CD4-positive, alpha-beta memory T cell (primary cell): ENCODE results near the gene TAF1C. TPM values are rescaled to one million over a fixed set of nuclear protein-coding genes. Genes with fewer than 3 reads are reported as not detected.

Experiments used
- CTCF ChIA-PET: fragments of 350-600 bp; sonication (Branson Sonifier 250); formaldehyde crosslinking; loops from one replicate; lab custom pipeline; 2021; ENCODE audit warnings: inconsistent platforms; ENCODE audit not compliant: partially characterized antibody; lab: Charles Lee
- POLR2A ChIA-PET: fragments of 350-600 bp; sonication (Branson Sonifier 250); formaldehyde crosslinking; loops from one replicate; lab custom pipeline; 2021; ENCODE audit not compliant: partially characterized antibody; lab: Charles Lee
- DNase-seq, 5 donors: peaks; one replicate each; pipeline versions ENCODE4 v3.0.0 to v3.0.0-alpha.2; 2020 to 2022; ENCODE audit warnings: mixed read lengths in 1 of 5
- H3K27ac ChIP-seq: one replicate; pipeline ENCODE4 v1.7.0; 2013; ENCODE audit warnings: low read depth, low read length
- H3K27me3 ChIP-seq: 2 replicates; pipeline ENCODE4 v1.7.0; 2013; ENCODE audit warnings: mild to moderate bottlenecking, low read length, moderate library complexity; ENCODE audit not compliant: insufficient read depth
- H3K36me3 ChIP-seq: 2 replicates; pipeline ENCODE4 v1.7.0; 2013; ENCODE audit warnings: mild to moderate bottlenecking, low read length, moderate library complexity; ENCODE audit not compliant: insufficient read depth
- H3K4me1 ChIP-seq: 2 replicates; pipeline ENCODE4 v1.7.0; 2013; ENCODE audit warnings: mild to moderate bottlenecking, low read length, moderate library complexity; ENCODE audit not compliant: insufficient read depth
- H3K4me3 ChIP-seq, 2 donors: one replicate each; pipeline ENCODE4 v1.7.0; 2013; ENCODE audit warnings: low read length in 2 of 2, mild to moderate bottlenecking in 1 of 2
- H3K9me3 ChIP-seq, 2 donors: one replicate each; pipeline ENCODE4 v1.7.0; 2013; ENCODE audit warnings: low read length in 2 of 2, control low read depth in 1 of 2; ENCODE audit not compliant: control insufficient read depth in 1 of 2
- H3K27ac Mint-ChIP-seq, 7 donors: one replicate each; pipeline ENCODE4 v1.8.0; 2020 to 2021; ENCODE audit warnings: mixed read lengths in 7 of 7, mild to moderate bottlenecking in 6 of 7, inconsistent platforms in 3 of 7, moderate library complexity in 3 of 7
- H3K27me3 Mint-ChIP-seq, 2 donors: one replicate each; pipeline ENCODE4 v1.8.0; 2020 to 2021; ENCODE audit warnings: mixed read lengths in 2 of 2
- H3K36me3 Mint-ChIP-seq, 2 donors: one replicate each; pipeline ENCODE4 v1.8.0; 2020 to 2021; ENCODE audit warnings: mixed read lengths in 2 of 2, inconsistent platforms in 1 of 2, mild to moderate bottlenecking in 1 of 2
- H3K4me1 Mint-ChIP-seq, 4 donors: one replicate each; pipeline ENCODE4 v1.8.0; 2020 to 2021; ENCODE audit warnings: mixed read lengths in 4 of 4, mild to moderate bottlenecking in 1 of 4
- H3K4me3 Mint-ChIP-seq, 8 donors: one replicate each; pipeline ENCODE4 v1.8.0; 2020 to 2021; ENCODE audit warnings: mixed read lengths in 8 of 8, mild to moderate bottlenecking in 7 of 8, moderate library complexity in 6 of 8, inconsistent platforms in 3 of 8
- H3K9me3 Mint-ChIP-seq, 8 donors: one replicate each; pipeline ENCODE4 v1.8.0; 2020 to 2021; ENCODE audit warnings: mixed read lengths in 8 of 8, mild to moderate bottlenecking in 5 of 8, inconsistent platforms in 3 of 8, moderate library complexity in 1 of 8
- intact Hi-C: fragments of 100-400 bp; cut with micrococcal nuclease; formaldehyde crosslinking; loops from one replicate; pipeline ENCODE4 v1.15.1; 2023
- polyA plus RNA-seq, 2 donors: library from polyadenylated mRNA; unstranded; fragments of 300-500 nt; fragmentation: Illumina TruSeq; gene quantifications; one replicate each; pipeline ENCODE4 v1.2.3, GENCODE V29; 2021
- total RNA-seq, 2 experiments: library from RNA; stranded (reverse); gene quantifications; one replicate each; pipeline ENCODE4 v1.2.3, GENCODE V29; 2021

The TAF1C gene
- total and polyA plus RNA-seq, 4 experiments from 2014 or later = 4.1 to 102 (median 51.2) TPM

DNA sequence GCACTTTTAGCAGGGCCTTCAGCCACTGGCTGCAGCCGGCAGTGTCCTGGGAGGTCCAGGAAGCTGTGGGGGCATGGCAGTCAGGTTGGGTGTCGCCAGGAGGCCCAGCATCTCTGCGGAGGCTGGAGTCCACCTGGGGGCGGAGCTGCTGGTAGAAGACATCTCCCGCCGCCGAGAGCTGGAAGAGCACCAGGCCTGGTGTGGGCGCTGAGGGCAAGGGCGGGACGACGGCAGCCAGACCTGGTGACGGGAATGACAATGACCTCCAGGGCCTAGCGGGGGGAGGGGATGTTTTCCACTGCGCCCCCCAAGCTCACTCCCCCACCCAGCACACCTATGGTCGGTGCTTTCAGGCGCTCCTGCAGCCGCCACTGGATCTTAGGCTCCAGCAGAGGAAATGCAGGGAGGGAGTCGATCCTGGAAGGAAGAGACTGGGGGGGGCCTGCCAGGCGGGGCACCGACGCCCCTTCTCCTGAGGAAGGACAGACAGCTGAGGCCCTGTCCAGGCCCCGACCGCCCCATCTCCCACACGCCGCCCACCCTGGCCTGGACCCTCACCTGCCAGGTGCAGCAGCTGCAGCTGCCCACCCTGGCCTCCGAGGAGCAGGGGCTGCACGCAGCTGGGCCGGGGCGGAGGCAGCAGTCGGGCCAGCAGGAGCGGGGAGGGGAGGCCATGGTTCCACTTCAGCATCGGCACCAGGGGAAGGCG lies 7.1 kb downstream of the TAF1C start:
- H3K4me1 ChIP-seq = peaks cover 3% of the 10 kb centered on the region
- no peak overlapping the region for H3K27ac ChIP-seq
- Mint-ChIP-seq H3K9me3 (no peaks in the 10 kb centered on the region), H3K36me3 (peaks cover 16 to 40% of the 10 kb centered on the region in 2 donors), H3K27ac (no peak overlapping the region), H3K27me3 (no peaks in the 10 kb centered on the region), H3K4me1 (peaks cover 8 to 16% (median 11%) of the 10 kb centered on the region in 4 donors), H3K4me3 (no peak overlapping the region)
- POLR2A ChIA-PET = no interaction called here
- no peaks in the 10 kb centered on the region for H3K27me3 ChIP-seq
- H3K36me3 ChIP-seq = peaks cover 46% of the 10 kb centered on the region
- DNase-seq = no peak
- H3K4me3 ChIP-seq = no peak overlapping the region
- CTCF ChIA-PET = interaction anchor here (1.1 kb wide), 1 partner anchor 252 kb away, joined by 3 read pairs; no protein-coding TSS in a partner anchor
- H3K9me3 ChIP-seq = no peaks in the 10 kb centered on the region
- intact Hi-C loops = no loop called here

- intact Hi-C loops = no loop called here
- H3K27me3 Mint-ChIP-seq = no peaks in the 10 kb centered on the region
- Histone ChIP-seq H3K27ac (no peak overlapping the region), H3K4me3 (no peak overlapping the region), H3K36me3 (peaks cover 41% of the 10 kb centered on the region), H3K9me3 (no peaks in the 10 kb centered on the region), H3K4me1 (no peaks in the 10 kb centered on the region), H3K27me3 (no peaks in the 10 kb centered on the region)
- no peaks in the 10 kb centered on the region for H3K9me3 Mint-ChIP-seq
- peaks cover 5 to 9% (median 6%) of the 10 kb centered on the region in 4 donors for H3K4me1 Mint-ChIP-seq
- ChIA-PET CTCF (interaction anchor here (1.1 to 7.4 kb wide), 3 partner anchors 8 to 252 kb away, joined by 3 to 78 read pairs (median 11); partner anchors contain the start of gene TAF1C), POLR2A (no interaction called here)
- no peak overlapping the region for H3K27ac Mint-ChIP-seq
- no peak for DNase-seq
- H3K36me3 Mint-ChIP-seq = peaks cover 12 to 35% of the 10 kb centered on the region in 2 donors
- H3K4me3 Mint-ChIP-seq = no peak overlapping the region
Observed at GRCh38 chr16:84178892-84179611, 7.8 kb downstream of the TAF1C start.

- no peaks in the 10 kb centered on the region for H3K9me3 Mint-ChIP-seq
- CTCF ChIA-PET = interaction anchor here (2.4 to 7.4 kb wide), 2 partner anchors 9 to 93 kb away, joined by 11 to 78 read pairs; partner anchors contain the start of gene TAF1C
- no peak overlapping the region for H3K4me3 Mint-ChIP-seq
- H3K27me3 ChIP-seq = no peaks in the 10 kb centered on the region
- H3K4me1 ChIP-seq = no peaks in the 10 kb centered on the region
- no peak for DNase-seq
- no peaks in the 10 kb centered on the region for H3K27me3 Mint-ChIP-seq
- H3K36me3 Mint-ChIP-seq = peaks cover 12 to 35% of the 10 kb centered on the region in 2 donors
- no peak overlapping the region for H3K4me3 ChIP-seq
- POLR2A ChIA-PET = no interaction called here
- no peak overlapping the region for H3K27ac ChIP-seq
- H3K36me3 ChIP-seq = peaks cover 35% of the 10 kb centered on the region
- peak overlapping the region in 3 of 7 donors; percentile 15 to 25 (median 22) for H3K27ac Mint-ChIP-seq
- peaks cover under 1 to 6% (median 5%) of the 10 kb centered on the region in 4 donors for H3K4me1 Mint-ChIP-seq
- no peaks in the 10 kb centered on the region for H3K9me3 ChIP-seq
- intact Hi-C loops = no loop called here
Observed at GRCh38 chr16:84178146-84178765, 8.6 kb downstream of the TAF1C start.

GRCh38 chr16:84177741-84178073 lies 9.2 kb downstream of the TAF1C start:
- H3K9me3 ChIP-seq = no peaks in the 10 kb centered on the region
- no peaks in the 10 kb centered on the region for H3K4me1 ChIP-seq
- Mint-ChIP-seq H3K9me3 (no peaks in the 10 kb centered on the region), H3K36me3 (peaks cover 8 to 31% of the 10 kb centered on the region in 2 donors), H3K4me1 (peaks cover 0 to 6% (median 5%) of the 10 kb centered on the region in 4 donors), H3K27ac (peak overlapping the region in 3 of 7 donors; percentile 15 to 25 (median 22)), H3K27me3 (no peaks in the 10 kb centered on the region), H3K4me3 (no peak overlapping the region)
- ChIA-PET CTCF (interaction anchor here (2.4 to 7.4 kb wide), 2 partner anchors 9 to 92 kb away, joined by 11 to 78 read pairs; partner anchors contain the start of gene TAF1C), POLR2A (no interaction called here)
- no peak for DNase-seq
- peaks cover 30% of the 10 kb centered on the region for H3K36me3 ChIP-seq
- no peak overlapping the region for H3K4me3 ChIP-seq
- no peak overlapping the region for H3K27ac ChIP-seq
- no peaks in the 10 kb centered on the region for H3K27me3 ChIP-seq
- intact Hi-C loops = no loop called here

- DNase-seq = no peak
- H3K4me3 Mint-ChIP-seq = no peak overlapping the region
- intact Hi-C loops = no loop called here
- ChIA-PET POLR2A (interaction anchor here (0.9 to 1.6 kb wide), 3 partner anchors 60 to 107 kb away, joined by 3 to 5 read pairs (median 5); partner anchors contain the start of gene MBTPS1), CTCF (interaction anchor here (0.9 to 7.4 kb wide), 13 partner anchors 8 to 350 kb away, joined by 3 to 78 read pairs (median 4); partner anchors contain the start of gene TAF1C)
- Histone ChIP-seq H3K36me3 (peaks cover 18% of the 10 kb centered on the region), H3K4me3 (no peak overlapping the region), H3K9me3 (no peaks in the 10 kb centered on the region), H3K27ac (no peak overlapping the region), H3K4me1 (no peaks in the 10 kb centered on the region), H3K27me3 (no peaks in the 10 kb centered on the region)
- H3K9me3 Mint-ChIP-seq = no peaks in the 10 kb centered on the region
- H3K4me1 Mint-ChIP-seq = peaks cover 0 to 6% (median 5%) of the 10 kb centered on the region in 4 donors
- peaks cover 0 to 2% of the 10 kb centered on the region in 2 donors for H3K27me3 Mint-ChIP-seq
- peaks cover 2 to 21% of the 10 kb centered on the region in 2 donors for H3K36me3 Mint-ChIP-seq
- no peak overlapping the region for H3K27ac Mint-ChIP-seq
Observed at GRCh38 chr16:84176192-84177053, 10.4 kb downstream of the TAF1C start.

- no peaks in the 10 kb centered on the region for H3K27me3 ChIP-seq
- intact Hi-C loops = loop anchor here (1.0 to 2.0 kb wide), 4 partner anchors 59 to 349 kb away; partner anchors contain the start of gene MBTPS1
- H3K4me3 ChIP-seq = no peak overlapping the region
- H3K9me3 ChIP-seq = no peaks in the 10 kb centered on the region
- ChIA-PET CTCF (interaction anchor here (0.9 to 7.4 kb wide), 16 partner anchors 9 to 354 kb away, joined by 3 to 78 read pairs (median 3); partner anchors contain the start of gene TAF1C), POLR2A (interaction anchor here (0.9 to 1.6 kb wide), 3 partner anchors 59 to 106 kb away, joined by 3 to 5 read pairs (median 5); partner anchors contain the start of gene MBTPS1)
- peaks cover 12% of the 10 kb centered on the region for H3K36me3 ChIP-seq
- Mint-ChIP-seq H3K36me3 (peaks cover 0 to 16% of the 10 kb centered on the region in 2 donors), H3K27me3 (peaks cover 0 to 2% of the 10 kb centered on the region in 2 donors), H3K27ac (peak overlapping the region in 2 of 7 donors; percentile 9 to 59), H3K4me1 (peaks cover 0 to 6% (median 5%) of the 10 kb centered on the region in 4 donors), H3K9me3 (no peaks in the 10 kb centered on the region), H3K4me3 (no peak overlapping the region)
- DNase-seq = peak; percentile 35 to 59 (median 45)
- H3K4me1 ChIP-seq = no peaks in the 10 kb centered on the region
- no peak overlapping the region for H3K27ac ChIP-seq
Observed at GRCh38 chr16:84175350-84176081, 11.3 kb downstream of the TAF1C start.
